Endodermal cell (in vitro differentiated cells): ENCODE measurements around the gene WRNIP1. TPM values are rescaled to one million over a fixed set of nuclear protein-coding genes. Genes with fewer than 3 reads are reported as not detected.
A peak's percentile ranks its signal among the peaks of the same experiment; 100 is the strongest.

Experiments used
- DNase-seq: peaks from one replicate; pipeline ENCODE4 v3.0.0-alpha.2; 2017
- H3K27ac ChIP-seq: 2 replicates; pipeline ENCODE4 v1.5.1; 2013; ENCODE audit warnings: mild to moderate bottlenecking, low read depth, low read length, moderate library complexity
- H3K27me3 ChIP-seq: 2 replicates; pipeline ENCODE4 v1.6.1; 2013; ENCODE audit warnings: mild to moderate bottlenecking, low read length, moderate library complexity; ENCODE audit not compliant: insufficient read depth, control insufficient read depth, poor library complexity, severe bottlenecking
- H3K36me3 ChIP-seq: 2 replicates; pipeline ENCODE4 v1.7.0; 2013; ENCODE audit warnings: mild to moderate bottlenecking, low read length, moderate library complexity; ENCODE audit not compliant: control insufficient read depth, insufficient read depth
- H3K4me1 ChIP-seq: one replicate; pipeline ENCODE4 v1.7.0; 2013; ENCODE audit warnings: low read length; ENCODE audit not compliant: control insufficient read depth, insufficient read depth
- H3K4me3 ChIP-seq: 2 replicates; pipeline ENCODE4 v1.5.1; 2013; ENCODE audit warnings: mild to moderate bottlenecking, low read length, moderate library complexity
- H3K9ac ChIP-seq: 2 replicates; pipeline ENCODE4 v1.6.1; 2013; ENCODE audit warnings: mild to moderate bottlenecking, low read length, moderate library complexity; ENCODE audit not compliant: poor library complexity, severe bottlenecking; ENCODE audit errors: extremely low read depth
- H3K9me3 ChIP-seq: 2 replicates; pipeline ENCODE4 v1.6.1; 2013; ENCODE audit warnings: mild to moderate bottlenecking, low read length, moderate library complexity; ENCODE audit not compliant: control insufficient read depth
- H3K27ac Mint-ChIP-seq: 2 replicates; pipeline ENCODE4 v1.8.0; 2020; ENCODE audit warnings: mixed read lengths
- H3K27me3 Mint-ChIP-seq: 2 replicates; pipeline ENCODE4 v1.8.0; 2021; ENCODE audit warnings: mild to moderate bottlenecking, mixed read lengths; ENCODE audit not compliant: insufficient read depth
- H3K36me3 Mint-ChIP-seq: 2 replicates; pipeline ENCODE4 v1.8.0; 2020; ENCODE audit warnings: low read depth, mixed read lengths
- H3K4me1 Mint-ChIP-seq: 2 replicates; pipeline ENCODE4 v1.8.0; 2020; ENCODE audit warnings: mixed read lengths
- H3K4me3 Mint-ChIP-seq: 2 replicates; pipeline ENCODE4 v1.8.0; 2020; ENCODE audit warnings: mild to moderate bottlenecking, moderate library complexity, mixed read lengths
- H3K9me3 Mint-ChIP-seq: 2 replicates; pipeline ENCODE4 v1.8.0; 2020; ENCODE audit warnings: mild to moderate bottlenecking, mixed read lengths
- CTCF ChIP-seq: fragments of 200-600 bp; sonication (generic); conservative IDR thresholded peaks from 2 replicates; pipeline ENCODE4 v1.5.0; 2021; ENCODE audit warnings: antibody characterized with exemption, mild to moderate bottlenecking
- WGBS, 2 experiments: methylation state at CpG; one replicate each; pipeline versions ENCODE4 v1.1.5 to v1.1.7; 2013; ENCODE audit warnings: missing lambda C conversion rate in 2 of 2, mixed read lengths in 1 of 2; ENCODE audit not compliant: insufficient coverage in 1 of 2, insufficient read length in 1 of 2; 5-methylcytosine and 5-hydroxymethylcytosine counted together
- total RNA-seq, 2 donors: library from RNA; stranded (reverse); fragmentation: NEBNext Ultra II Directional in 1 of 2; extraction: Animal tissue kit (Norgen Biotek cat#: 25700) in 1 of 2; gene quantifications; 2 replicates in 1 of 2; 3 replicates in 1 of 2; pipeline ENCODE4 v1.2.1, GENCODE V29; 2021

WRNIP1 gene
- total RNA-seq, 2 donors from 2014 or later, result 30.8 to 33.2 TPM

- peaks cover 2% of the 10 kb centered on the region for H3K4me1 ChIP-seq
- no peaks in the 10 kb centered on the region for H3K27me3 ChIP-seq
- H3K36me3 ChIP-seq, result no peaks in the 10 kb centered on the region
- Mint-ChIP-seq H3K27me3 (no peaks in the 10 kb centered on the region), H3K36me3 (no peaks in the 10 kb centered on the region), H3K4me1 (peaks cover 15% of the 10 kb centered on the region), H3K4me3 (no peak overlapping the region), H3K9me3 (no peaks in the 10 kb centered on the region), H3K27ac (no peak overlapping the region)
- no peak overlapping the region for H3K9ac ChIP-seq
- H3K4me3 ChIP-seq, result no peak overlapping the region
- WGBS, 2 experiments, result 40 to 55% methylated on average over 1 of the region's 3 CpGs
- no peak for DNase-seq
- H3K9me3 ChIP-seq, result no peaks in the 10 kb centered on the region
- H3K27ac ChIP-seq, result no peak overlapping the region
- no peak for TF ChIP-seq CTCF
Measured at GRCh38 chr6:2737885-2738284, 27.3 kb upstream of the WRNIP1 start.

GRCh38 chr6:2738373-2738979, 26.7 kb upstream of the WRNIP1 start:
- Histone ChIP-seq H3K27me3 (no peaks in the 10 kb centered on the region), H3K4me1 (peaks cover 2% of the 10 kb centered on the region), H3K9ac (no peak overlapping the region), H3K36me3 (no peaks in the 10 kb centered on the region), H3K27ac (no peak overlapping the region), H3K9me3 (no peaks in the 10 kb centered on the region), H3K4me3 (no peak overlapping the region)
- H3K9me3 Mint-ChIP-seq, result no peaks in the 10 kb centered on the region
- DNase-seq, result peak; percentile 89
- no peaks in the 10 kb centered on the region for H3K36me3 Mint-ChIP-seq
- H3K4me1 Mint-ChIP-seq, result peaks cover 15% of the 10 kb centered on the region
- TF ChIP-seq CTCF, result peak; percentile 89
- 41 to 43% methylated on average over 2 to 5 of the region's 5 CpGs for WGBS, 2 experiments
- no peak overlapping the region for H3K27ac Mint-ChIP-seq
- no peaks in the 10 kb centered on the region for H3K27me3 Mint-ChIP-seq
- H3K4me3 Mint-ChIP-seq, result no peak overlapping the region

GRCh38 chr6:2739335-2739734, 25.9 kb upstream of the WRNIP1 start:
- TF ChIP-seq CTCF, result no peak
- no peak overlapping the region for H3K27ac ChIP-seq
- H3K4me1 ChIP-seq, result peaks cover 5% of the 10 kb centered on the region
- no peaks in the 10 kb centered on the region for H3K36me3 ChIP-seq
- 86 to 94% methylated on average over 4 of the region's 4 CpGs for WGBS, 2 experiments
- H3K27me3 ChIP-seq, result no peaks in the 10 kb centered on the region
- no peak for DNase-seq
- Mint-ChIP-seq H3K4me3 (no peak overlapping the region), H3K27me3 (no peaks in the 10 kb centered on the region), H3K27ac (no peak overlapping the region), H3K4me1 (peaks cover 10% of the 10 kb centered on the region), H3K36me3 (no peaks in the 10 kb centered on the region), H3K9me3 (no peaks in the 10 kb centered on the region)
- H3K4me3 ChIP-seq, result no peak overlapping the region
- no peak overlapping the region for H3K9ac ChIP-seq
- no peaks in the 10 kb centered on the region for H3K9me3 ChIP-seq
